ENCODE measurements around the gene GRK7.
"Not testable (repeated sequence)": the region's sequence is repeated elsewhere in the genome, so short reads cannot be mapped to it uniquely, and the experiment has no call there.

The GRK7 gene

GRCh38 chr3:141762552-141762951 lies 656 bp upstream of the GRK7 start:
- DNase-seq = not testable (repeated sequence)

- no peak for DNase-seq
These were observed 837 bp downstream of the GRK7 start for GRCh38 chr3:141764045-141764444.

- no peak for DNase-seq
These were observed 1.3 kb downstream of the GRK7 start for GRCh38 chr3:141764465-141764864.

GRCh38 chr3:141764986-141765385 lies 1.8 kb downstream of the GRK7 start:
- DNase-seq = no peak

- no peak for DNase-seq
These were observed 3.9 kb downstream of the GRK7 start for GRCh38 chr3:141767066-141767465.

- no peak for DNase-seq
These were observed 6.2 kb downstream of the GRK7 start for GRCh38 chr3:141769221-141769894.

- DNase-seq = no peak
These were observed 10.5 kb downstream of the GRK7 start for GRCh38 chr3:141773676-141774075.

- no peak for DNase-seq
These were observed 13.2 kb downstream of the GRK7 start for GRCh38 chr3:141776376-141776775.

GRCh38 chr3:141776885-141777284 lies 13.7 kb downstream of the GRK7 start:
- DNase-seq = no peak

GRCh38 chr3:141777957-141778813 lies 15.0 kb downstream of the GRK7 start:
- no peak for DNase-seq

GRCh38 chr3:141779667-141780066 lies 16.5 kb downstream of the GRK7 start:
- DNase-seq = no peak

GRCh38 chr3:141782386-141782932 lies 19.3 kb downstream of the GRK7 start:
- no peak for DNase-seq

GRCh38 chr3:141783632-141784031 lies 20.4 kb downstream of the GRK7 start:
- DNase-seq = no peak

GRCh38 chr3:141784096-141784495 lies 20.9 kb downstream of the GRK7 start:
- no peak for DNase-seq

GRCh38 chr3:141784531-141784930 lies 21.3 kb downstream of the GRK7 start:
- no peak for DNase-seq

- no peak for DNase-seq
These were observed 24.9 kb downstream of the GRK7 start for GRCh38 chr3:141788149-141788548.

- not testable (repeated sequence) for DNase-seq
These were observed 25.5 kb downstream of the GRK7 start for GRCh38 chr3:141788750-141789149.

- no peak for DNase-seq
These were observed 26.1 kb downstream of the GRK7 start for GRCh38 chr3:141789281-141789680.

GRCh38 chr3:141790171-141790570 lies 27.0 kb downstream of the GRK7 start:
- no peak for DNase-seq

GRCh38 chr3:141792495-141792894 lies 29.3 kb downstream of the GRK7 start:
- no peak for DNase-seq

GRCh38 chr3:141793476-141794260 lies 30.5 kb downstream of the GRK7 start:
- no peak for DNase-seq

GRCh38 chr3:141795276-141795675 lies 32.1 kb downstream of the GRK7 start:
- DNase-seq = no peak

GRCh38 chr3:141795741-141796080 lies 32.5 kb downstream of the GRK7 start:
- DNase-seq = no peak
